ENCODE data around the gene ST6GALNAC3.
A peak's percentile ranks its signal among the peaks of the same experiment; 100 is the strongest.
"Not testable (repeated sequence)": the region's sequence is repeated elsewhere in the genome, so short reads cannot be mapped to it uniquely, and the experiment has no call there.

Gene ST6GALNAC3

DNA sequence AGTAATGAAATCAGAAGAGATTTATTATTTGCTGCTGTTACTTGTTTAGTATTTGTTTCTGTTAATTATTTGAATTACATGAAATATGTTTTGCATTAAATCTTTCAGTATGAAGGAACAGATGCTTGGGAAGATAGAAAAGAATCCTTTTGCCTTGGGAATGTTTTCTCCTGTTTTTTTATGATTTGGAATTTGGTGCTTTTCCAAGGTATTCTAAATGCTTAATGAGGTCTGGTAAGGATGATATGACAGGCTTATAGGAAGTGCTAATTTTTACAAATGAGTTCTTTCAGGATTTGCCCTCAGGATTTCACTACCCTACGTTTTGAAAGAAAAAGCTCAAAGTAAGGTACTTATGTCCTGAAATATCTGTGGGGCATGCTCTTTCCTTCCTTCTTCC, 25.6 kb upstream of the ST6GALNAC3 start:
- Histone ChIP-seq H3K4me3 (ENCODE audit: low read length) (no peak overlapping the region), H3K4me1 (ENCODE audit: control insufficient read depth, insufficient read depth, low read length) (peaks cover 2% of the 10 kb centered on the region; the same call in 1 of the 2 replicates), H3K27ac (ENCODE audit: low read length) (no peak overlapping the region), H3K36me3 (ENCODE audit: control insufficient read depth, insufficient read depth, low read length) (no peaks in the 10 kb centered on the region), H3K27me3 (ENCODE audit: control insufficient read depth, insufficient read depth, low read length) (no peaks in the 10 kb centered on the region), H3K9me3 (ENCODE audit: control insufficient read depth, insufficient read depth, low read length) (no peaks in the 10 kb centered on the region)
- WGBS (ENCODE audit: insufficient coverage, insufficient read length), result no CpG with 5 or more reads among the region's 1 CpG
- DNase-seq (ENCODE audit: low read depth, low spot score), result no peak

- no CpG with 5 or more reads among the region's 4 CpGs for WGBS (ENCODE audit: insufficient coverage, insufficient read length)
Observed at GRCh38 chr1:76049498-76049897, 25.0 kb upstream of the ST6GALNAC3 start.

GRCh38 chr1:76050073-76050472, 24.5 kb upstream of the ST6GALNAC3 start:
- H3K9me3 ChIP-seq (ENCODE audit: control insufficient read depth, insufficient read depth, low read length); H3K27ac ChIP-seq (ENCODE audit: low read length); H3K27me3 ChIP-seq (ENCODE audit: control insufficient read depth, insufficient read depth, low read length); H3K4me3 ChIP-seq (ENCODE audit: low read length); H3K4me1 ChIP-seq (ENCODE audit: control insufficient read depth, insufficient read depth, low read length); H3K36me3 ChIP-seq (ENCODE audit: control insufficient read depth, insufficient read depth, low read length); DNase-seq (ENCODE audit: low read depth, low spot score): not testable (repeated sequence)
- no CpG with 5 or more reads among the region's 3 CpGs for WGBS (ENCODE audit: insufficient coverage, insufficient read length)

More at GRCh38 chr1:76049498-76049897, 25.0 kb upstream of the ST6GALNAC3 start:
- Histone ChIP-seq H3K4me3 (ENCODE audit: low read length) (no peak overlapping the region), H3K36me3 (ENCODE audit: control insufficient read depth, insufficient read depth, low read length) (no peaks in the 10 kb centered on the region), H3K27me3 (ENCODE audit: control insufficient read depth, insufficient read depth, low read length) (no peaks in the 10 kb centered on the region), H3K4me1 (ENCODE audit: control insufficient read depth, insufficient read depth, low read length) (peaks cover 2% of the 10 kb centered on the region; the same call in 1 of the 2 replicates), H3K9me3 (ENCODE audit: control insufficient read depth, insufficient read depth, low read length) (no peaks in the 10 kb centered on the region), H3K27ac (ENCODE audit: low read length) (no peak overlapping the region)
- no peak for DNase-seq (ENCODE audit: low read depth, low spot score)

GRCh38 chr1:76053021-76053420, 21.5 kb upstream of the ST6GALNAC3 start:
- H3K27ac ChIP-seq (ENCODE audit: low read length), result no peak overlapping the region
- H3K27me3 ChIP-seq (ENCODE audit: control insufficient read depth, insufficient read depth, low read length), result no peaks in the 10 kb centered on the region
- H3K4me3 ChIP-seq (ENCODE audit: low read length), result no peak overlapping the region
- peak; percentile 31 for DNase-seq (ENCODE audit: low read depth, low spot score)
- H3K9me3 ChIP-seq (ENCODE audit: control insufficient read depth, insufficient read depth, low read length), result no peaks in the 10 kb centered on the region
- no peaks in the 10 kb centered on the region for H3K36me3 ChIP-seq (ENCODE audit: control insufficient read depth, insufficient read depth, low read length)
- WGBS (ENCODE audit: insufficient coverage, insufficient read length), result no CpG with 5 or more reads among the region's 6 CpGs
- peaks cover 2% of the 10 kb centered on the region; the same call in 1 of the 2 replicates for H3K4me1 ChIP-seq (ENCODE audit: control insufficient read depth, insufficient read depth, low read length)

DNA sequence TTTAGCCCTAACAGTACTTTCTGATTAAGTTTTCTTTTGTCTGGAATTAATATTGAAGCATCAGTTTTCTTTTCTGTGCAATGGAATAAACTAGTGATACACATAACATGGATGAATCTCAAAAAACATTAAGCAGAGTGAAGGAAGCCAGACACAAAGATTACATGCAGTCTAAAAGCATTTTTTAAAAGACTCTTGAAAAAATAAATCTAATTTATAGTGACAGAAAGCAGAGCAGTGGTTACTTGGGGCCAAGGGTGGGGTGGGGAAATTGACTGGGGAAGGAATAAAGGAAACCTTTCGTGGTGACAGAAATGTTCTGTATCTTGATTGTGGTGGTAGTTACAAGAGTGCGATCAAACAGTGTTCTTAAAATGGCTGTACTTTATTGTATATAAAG, 20.2 kb upstream of the ST6GALNAC3 start:
- Histone ChIP-seq H3K9me3 (ENCODE audit: control insufficient read depth, insufficient read depth, low read length) (no peaks in the 10 kb centered on the region), H3K27me3 (ENCODE audit: control insufficient read depth, insufficient read depth, low read length) (no peaks in the 10 kb centered on the region), H3K36me3 (ENCODE audit: control insufficient read depth, insufficient read depth, low read length) (no peaks in the 10 kb centered on the region), H3K4me3 (ENCODE audit: low read length) (no peak overlapping the region), H3K4me1 (ENCODE audit: control insufficient read depth, insufficient read depth, low read length) (peaks cover 2% of the 10 kb centered on the region; the same call in 1 of the 2 replicates), H3K27ac (ENCODE audit: low read length) (no peak overlapping the region)
- no peak for DNase-seq (ENCODE audit: low read depth, low spot score)
- WGBS (ENCODE audit: insufficient coverage, insufficient read length), result no CpG with 5 or more reads among the region's 2 CpGs

DNA sequence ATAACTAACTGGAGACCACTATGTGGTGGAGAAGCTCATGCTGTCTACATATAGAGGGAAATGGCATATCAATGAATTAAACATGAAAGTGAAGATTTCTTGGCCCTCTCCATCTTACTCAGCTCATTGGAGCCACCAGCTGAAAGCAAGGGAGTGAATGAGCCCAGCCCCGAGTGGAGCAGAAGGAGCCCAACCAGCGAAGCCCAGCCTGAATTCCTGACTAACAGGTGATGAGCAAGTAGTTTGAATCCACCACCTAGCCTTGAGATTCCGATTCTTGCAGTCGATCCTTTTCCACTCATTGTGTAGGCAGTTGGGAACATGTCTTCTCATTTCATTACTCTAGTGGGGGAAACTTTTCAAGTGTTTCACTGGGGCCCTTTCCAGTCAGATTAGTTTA, 18.6 kb upstream of the ST6GALNAC3 start:
- no CpG with 5 or more reads among the region's 4 CpGs for WGBS (ENCODE audit: insufficient coverage, insufficient read length)
- H3K27ac ChIP-seq (ENCODE audit: low read length), result no peak overlapping the region
- no peak overlapping the region for H3K4me3 ChIP-seq (ENCODE audit: low read length)
- H3K4me1 ChIP-seq (ENCODE audit: control insufficient read depth, insufficient read depth, low read length), result peaks cover 2% of the 10 kb centered on the region; the same call in 1 of the 2 replicates
- H3K9me3 ChIP-seq (ENCODE audit: control insufficient read depth, insufficient read depth, low read length), result no peaks in the 10 kb centered on the region
- no peaks in the 10 kb centered on the region for H3K36me3 ChIP-seq (ENCODE audit: control insufficient read depth, insufficient read depth, low read length)
- H3K27me3 ChIP-seq (ENCODE audit: control insufficient read depth, insufficient read depth, low read length), result no peaks in the 10 kb centered on the region
- DNase-seq (ENCODE audit: low read depth, low spot score), result no peak

GRCh38 chr1:76059451-76059850, 15.1 kb upstream of the ST6GALNAC3 start:
- no peak overlapping the region for H3K27ac ChIP-seq (ENCODE audit: low read length)
- no peak overlapping the region for H3K4me3 ChIP-seq (ENCODE audit: low read length)
- DNase-seq (ENCODE audit: low read depth, low spot score), result no peak
- WGBS (ENCODE audit: insufficient coverage, insufficient read length), result no CpG with 5 or more reads among the region's 2 CpGs
- no peaks in the 10 kb centered on the region for H3K4me1 ChIP-seq (ENCODE audit: control insufficient read depth, insufficient read depth, low read length)
- no peaks in the 10 kb centered on the region for H3K9me3 ChIP-seq (ENCODE audit: control insufficient read depth, insufficient read depth, low read length)
- no peaks in the 10 kb centered on the region for H3K36me3 ChIP-seq (ENCODE audit: control insufficient read depth, insufficient read depth, low read length)
- no peaks in the 10 kb centered on the region for H3K27me3 ChIP-seq (ENCODE audit: control insufficient read depth, insufficient read depth, low read length)

- DNase-seq (ENCODE audit: low read depth, low spot score), result no peak
- Histone ChIP-seq H3K4me1 (ENCODE audit: control insufficient read depth, insufficient read depth, low read length) (no peaks in the 10 kb centered on the region), H3K27ac (ENCODE audit: low read length) (no peak overlapping the region), H3K36me3 (ENCODE audit: control insufficient read depth, insufficient read depth, low read length) (no peaks in the 10 kb centered on the region), H3K9me3 (ENCODE audit: control insufficient read depth, insufficient read depth, low read length) (no peaks in the 10 kb centered on the region), H3K27me3 (ENCODE audit: control insufficient read depth, insufficient read depth, low read length) (no peaks in the 10 kb centered on the region), H3K4me3 (ENCODE audit: low read length) (no peak overlapping the region)
- no CpG with 5 or more reads among the region's 3 CpGs for WGBS (ENCODE audit: insufficient coverage, insufficient read length)
Observed at GRCh38 chr1:76065270-76065669, 9.3 kb upstream of the ST6GALNAC3 start.

GRCh38 chr1:76066394-76066793, 8.2 kb upstream of the ST6GALNAC3 start:
- Histone ChIP-seq H3K27ac (ENCODE audit: low read length) (no peak overlapping the region), H3K27me3 (ENCODE audit: control insufficient read depth, insufficient read depth, low read length) (no peaks in the 10 kb centered on the region), H3K36me3 (ENCODE audit: control insufficient read depth, insufficient read depth, low read length) (no peaks in the 10 kb centered on the region), H3K4me3 (ENCODE audit: low read length) (no peak overlapping the region), H3K4me1 (ENCODE audit: control insufficient read depth, insufficient read depth, low read length) (no peaks in the 10 kb centered on the region), H3K9me3 (ENCODE audit: control insufficient read depth, insufficient read depth, low read length) (no peaks in the 10 kb centered on the region)
- no peak for DNase-seq (ENCODE audit: low read depth, low spot score)

GRCh38 chr1:76068542-76068941, 6.0 kb upstream of the ST6GALNAC3 start:
- Histone ChIP-seq H3K27me3 (ENCODE audit: control insufficient read depth, insufficient read depth, low read length) (no peaks in the 10 kb centered on the region), H3K27ac (ENCODE audit: low read length) (no peak overlapping the region), H3K9me3 (ENCODE audit: control insufficient read depth, insufficient read depth, low read length) (no peaks in the 10 kb centered on the region), H3K4me3 (ENCODE audit: low read length) (no peak overlapping the region), H3K36me3 (ENCODE audit: control insufficient read depth, insufficient read depth, low read length) (no peaks in the 10 kb centered on the region), H3K4me1 (ENCODE audit: control insufficient read depth, insufficient read depth, low read length) (no peaks in the 10 kb centered on the region)
- no peak for DNase-seq (ENCODE audit: low read depth, low spot score)
- WGBS (ENCODE audit: insufficient coverage, insufficient read length), result no CpG with 5 or more reads among the region's 1 CpG

DNA sequence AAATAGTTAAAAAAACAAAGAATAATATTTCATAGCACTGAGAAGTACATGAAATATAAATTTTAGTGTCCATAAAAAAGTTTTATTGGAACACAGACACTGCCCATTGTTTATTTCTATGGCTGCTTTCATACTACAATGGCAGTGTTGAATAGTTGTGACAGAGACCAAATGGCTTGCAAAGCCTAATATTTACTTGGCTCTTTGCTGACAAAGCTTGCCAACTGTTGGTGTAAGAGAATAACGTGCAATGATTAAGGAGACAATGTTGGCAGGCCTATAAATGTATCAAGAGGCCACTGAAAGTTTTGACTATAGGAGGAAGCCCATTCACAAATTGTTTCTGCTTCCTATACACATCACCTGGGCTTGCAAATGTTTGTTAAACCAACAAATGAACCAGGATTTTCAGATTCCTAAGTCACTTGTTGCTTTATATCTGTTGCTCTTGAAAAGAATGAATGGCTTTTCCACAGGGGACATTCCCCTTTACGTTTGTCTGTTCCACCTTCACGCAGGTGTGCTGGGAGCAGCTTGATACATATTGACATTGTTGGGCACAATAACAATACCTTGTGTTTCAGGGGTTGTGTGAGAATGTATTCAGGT, 5.5 kb upstream of the ST6GALNAC3 start:
- Histone ChIP-seq H3K27ac (ENCODE audit: low read length) (no peak overlapping the region), H3K4me1 (ENCODE audit: control insufficient read depth, insufficient read depth, low read length) (no peaks in the 10 kb centered on the region), H3K36me3 (ENCODE audit: control insufficient read depth, insufficient read depth, low read length) (no peaks in the 10 kb centered on the region), H3K4me3 (ENCODE audit: low read length) (no peak overlapping the region), H3K27me3 (ENCODE audit: control insufficient read depth, insufficient read depth, low read length) (no peaks in the 10 kb centered on the region), H3K9me3 (ENCODE audit: control insufficient read depth, insufficient read depth, low read length) (no peaks in the 10 kb centered on the region)
- no CpG with 5 or more reads among the region's 3 CpGs for WGBS (ENCODE audit: insufficient coverage, insufficient read length)
- DNase-seq (ENCODE audit: low read depth, low spot score), result no peak
